GM18868 (cell line): Measurements from ENCODE around the gene EFHC1.

Source experiments
- ATAC-seq: cut with Tn5 transposase; IDR thresholded peaks from one replicate; pipeline ENCODE4 v1.9.1; 2021; ENCODE audit warnings: mild to moderate bottlenecking, moderate library complexity; ENCODE audit not compliant: unreplicated experiment

EFHC1 gene

DNA sequence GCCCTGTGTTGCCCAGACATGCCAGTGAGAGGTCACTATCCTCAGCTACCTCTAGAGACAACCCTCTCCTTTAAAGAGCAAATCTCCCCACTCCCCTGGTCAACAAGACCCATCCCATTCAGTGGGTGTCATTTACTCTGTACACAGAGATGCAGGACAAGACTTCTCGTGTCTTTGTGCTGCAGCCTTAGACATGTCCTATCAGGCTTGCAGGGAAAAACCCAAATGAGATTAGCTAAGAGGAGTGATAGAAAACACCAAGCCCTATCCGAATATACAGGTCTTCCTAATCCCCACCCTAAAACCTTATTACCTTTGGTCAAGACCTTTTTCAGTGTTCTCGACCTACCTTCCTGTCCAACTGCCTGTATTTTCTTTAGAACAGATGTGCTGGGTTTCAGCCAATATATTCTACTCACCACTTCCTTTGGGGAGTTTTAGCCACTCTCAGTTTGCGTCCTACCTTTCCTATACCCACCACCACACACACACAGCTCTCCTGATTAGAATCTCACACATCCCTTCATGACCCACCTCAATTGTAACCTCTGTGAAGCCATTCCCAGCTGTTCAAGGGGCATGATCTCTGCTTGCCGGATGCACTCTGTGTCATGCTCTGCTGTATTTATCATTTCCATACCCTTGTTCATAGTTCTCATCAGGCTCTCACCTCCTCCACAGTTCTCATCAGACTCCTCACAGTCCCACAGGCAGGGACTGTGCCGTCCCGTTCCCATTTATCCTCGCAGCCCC, 117.0 kb downstream of the EFHC1 start:
- peak; percentile 55 for ATAC-seq

DNA sequence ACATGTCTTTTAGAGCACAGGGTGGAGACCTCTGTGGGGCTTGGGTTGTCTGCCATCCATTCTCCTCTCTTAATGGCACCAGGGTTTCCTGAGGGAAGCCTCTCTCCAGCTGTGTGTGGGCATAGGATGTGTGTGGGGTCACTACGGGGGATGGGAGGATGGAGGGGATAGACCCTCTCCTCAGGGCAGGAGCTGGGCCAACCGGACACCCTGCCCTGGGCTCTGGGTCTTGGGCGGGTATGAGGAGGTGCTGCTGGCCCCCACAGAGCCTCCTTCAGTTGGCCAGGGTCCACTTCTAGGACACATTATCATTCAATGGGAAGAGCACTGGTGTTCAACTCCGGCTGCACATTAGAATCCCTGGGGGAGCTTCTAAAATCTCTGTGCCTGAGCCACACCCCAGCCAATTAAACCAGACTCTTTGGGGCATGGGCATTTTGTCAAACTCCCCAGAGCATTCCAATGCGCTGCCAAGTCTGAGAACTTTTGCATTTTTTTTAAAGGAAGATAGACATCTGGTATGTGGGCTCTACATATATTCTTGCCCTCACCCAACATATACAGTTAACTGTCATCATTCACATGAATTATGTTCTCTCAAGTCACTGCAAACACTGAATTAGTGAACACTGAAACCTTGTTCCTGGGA, 118.2 kb downstream of the EFHC1 start:
- ATAC-seq, result no peak

DNA sequence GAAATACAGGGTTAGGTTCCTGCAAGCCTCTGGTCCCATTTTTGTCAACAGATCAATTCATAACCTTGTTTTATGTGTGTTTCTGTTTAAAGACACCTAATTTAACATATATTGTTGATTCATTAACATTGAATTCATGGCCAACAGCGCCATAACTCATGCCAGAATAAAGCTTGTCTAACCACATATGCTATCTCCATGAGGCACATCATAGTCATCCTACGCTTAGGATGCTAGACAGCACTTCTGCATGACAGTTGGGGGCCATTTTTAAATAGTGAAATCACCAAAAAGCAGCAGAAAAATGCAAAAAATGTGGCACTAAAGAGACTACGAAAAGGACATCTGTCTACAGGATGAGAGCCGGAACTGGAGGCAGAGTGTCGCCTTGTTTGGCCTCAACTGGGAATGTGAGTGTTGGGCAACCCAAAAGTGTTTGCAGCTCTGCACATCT, 118.8 kb downstream of the EFHC1 start:
- no peak for ATAC-seq

DNA sequence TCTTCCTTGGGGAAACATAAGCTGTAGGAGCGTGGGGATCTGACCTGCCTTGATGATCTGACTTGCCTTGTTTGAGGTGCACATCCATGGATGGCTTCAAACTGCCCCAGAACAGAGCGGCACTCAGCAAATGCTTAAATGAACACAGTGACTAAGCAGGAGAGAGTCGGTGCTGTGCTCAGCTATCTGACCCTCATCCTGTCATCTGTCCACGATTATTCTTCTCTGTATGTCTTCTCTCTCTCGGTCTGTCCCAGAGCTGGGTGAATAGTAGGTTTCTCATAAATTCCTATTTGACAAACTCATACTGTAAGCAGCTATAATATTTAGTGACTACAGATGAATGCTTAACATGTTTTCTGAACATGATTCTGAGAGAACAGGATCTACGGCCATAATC, 119.5 kb downstream of the EFHC1 start:
- no peak for ATAC-seq

DNA sequence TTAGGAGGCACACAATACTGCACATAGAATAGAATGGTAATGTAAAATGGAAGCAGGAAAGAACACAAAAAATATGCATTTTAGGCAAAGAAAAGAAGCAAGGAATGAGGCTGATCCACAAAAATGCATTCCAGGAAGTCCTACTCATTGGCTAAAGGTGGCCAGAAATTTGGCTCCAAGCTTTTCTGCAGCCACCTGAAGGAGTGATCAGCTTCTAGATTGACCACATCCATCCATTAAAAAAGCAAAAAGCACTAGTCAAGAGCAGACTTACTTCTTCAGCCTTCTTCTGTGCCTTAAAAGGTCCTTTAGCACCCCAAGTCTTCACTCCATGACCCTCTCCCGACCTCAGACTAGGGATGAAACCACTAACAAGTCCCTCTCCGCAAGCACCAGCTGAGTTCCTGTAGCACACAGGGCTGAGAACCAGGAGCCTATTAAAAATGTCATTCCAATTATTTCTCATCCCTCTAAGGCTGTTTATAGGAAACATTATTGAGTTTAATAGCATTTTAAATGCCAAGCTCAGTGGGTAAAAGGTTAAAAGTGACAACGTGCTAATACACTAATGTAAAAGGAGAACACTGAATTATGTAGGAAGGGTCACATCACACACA, 120.3 kb downstream of the EFHC1 start:
- no peak for ATAC-seq

DNA sequence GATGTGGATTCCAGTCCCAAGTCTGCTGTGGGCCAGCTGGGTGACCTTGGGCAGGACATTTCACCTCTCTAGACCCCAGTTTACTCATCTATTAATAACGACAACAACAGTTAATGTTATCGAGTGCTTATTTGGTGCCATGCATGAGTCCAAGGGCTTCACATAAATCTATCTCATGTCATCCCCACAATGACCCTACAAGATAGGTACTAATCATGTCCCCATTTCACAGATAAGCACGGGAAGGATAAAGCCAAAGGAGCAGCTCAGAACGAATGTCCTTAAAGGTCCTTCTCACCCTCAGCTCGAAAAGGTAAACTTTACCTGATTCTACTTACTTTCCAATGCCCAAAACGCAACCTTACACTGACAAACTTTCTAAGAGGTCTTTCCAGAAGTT, 121.0 kb downstream of the EFHC1 start:
- no peak for ATAC-seq

DNA sequence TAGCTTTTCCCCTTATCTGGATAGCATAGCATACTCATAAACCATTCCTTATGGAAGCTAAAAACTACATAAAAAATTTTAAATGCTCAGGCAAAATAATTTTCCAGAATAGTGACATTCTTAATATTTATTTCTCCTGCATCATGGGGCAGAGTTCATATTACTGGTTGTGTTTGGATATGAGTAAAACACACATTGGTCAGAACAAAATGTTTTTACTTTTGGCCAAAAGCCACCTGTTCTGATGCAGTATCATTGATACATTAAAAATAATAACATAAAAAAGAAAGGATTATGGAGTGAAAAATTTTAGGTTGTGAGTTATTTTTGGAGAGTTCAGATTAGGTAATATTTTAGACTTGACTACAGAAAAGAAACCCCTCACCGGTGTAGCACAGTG, 123.1 kb downstream of the EFHC1 start:
- ATAC-seq, result no peak

DNA sequence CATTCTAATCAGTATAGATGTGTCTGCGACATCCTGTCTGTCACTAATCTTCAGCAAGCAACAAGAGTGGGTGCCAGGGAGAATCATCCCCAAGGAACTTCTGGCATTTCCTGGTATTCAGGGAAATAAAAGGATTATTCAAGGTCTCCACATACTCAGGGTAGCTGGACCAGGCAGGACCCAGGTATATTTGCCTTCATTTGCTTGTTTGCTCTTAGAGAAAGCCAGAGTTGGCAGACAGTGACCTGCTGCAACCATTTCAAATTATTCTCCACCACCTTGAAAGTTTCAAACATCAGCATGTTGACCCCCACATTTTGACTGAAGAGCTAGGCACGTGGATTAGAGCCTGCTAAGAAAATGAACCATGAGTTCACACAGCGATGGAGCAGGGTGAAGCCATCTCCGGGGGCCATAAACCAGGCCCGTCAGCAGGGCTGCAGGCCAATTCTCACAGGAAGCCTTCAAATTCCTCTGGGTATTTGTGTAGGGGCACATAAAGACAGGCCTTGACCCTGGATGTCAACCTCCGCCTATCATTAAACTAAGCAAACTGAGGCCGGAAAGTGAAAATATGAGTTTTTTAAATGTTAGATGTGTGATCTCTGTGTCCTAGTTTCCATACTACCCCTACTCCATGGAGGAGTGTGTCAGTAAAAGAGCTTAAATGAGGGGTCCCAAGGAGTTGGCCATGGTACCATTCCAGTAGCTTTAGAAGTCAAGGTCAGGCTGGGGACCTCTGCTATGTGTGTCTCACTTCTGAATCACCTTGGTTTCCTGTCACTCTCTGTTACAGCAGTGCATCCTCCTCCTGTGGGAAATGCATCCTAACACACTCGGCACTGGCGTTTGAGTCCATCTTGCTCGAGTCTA, 123.8 kb downstream of the EFHC1 start:
- ATAC-seq, result no peak

DNA sequence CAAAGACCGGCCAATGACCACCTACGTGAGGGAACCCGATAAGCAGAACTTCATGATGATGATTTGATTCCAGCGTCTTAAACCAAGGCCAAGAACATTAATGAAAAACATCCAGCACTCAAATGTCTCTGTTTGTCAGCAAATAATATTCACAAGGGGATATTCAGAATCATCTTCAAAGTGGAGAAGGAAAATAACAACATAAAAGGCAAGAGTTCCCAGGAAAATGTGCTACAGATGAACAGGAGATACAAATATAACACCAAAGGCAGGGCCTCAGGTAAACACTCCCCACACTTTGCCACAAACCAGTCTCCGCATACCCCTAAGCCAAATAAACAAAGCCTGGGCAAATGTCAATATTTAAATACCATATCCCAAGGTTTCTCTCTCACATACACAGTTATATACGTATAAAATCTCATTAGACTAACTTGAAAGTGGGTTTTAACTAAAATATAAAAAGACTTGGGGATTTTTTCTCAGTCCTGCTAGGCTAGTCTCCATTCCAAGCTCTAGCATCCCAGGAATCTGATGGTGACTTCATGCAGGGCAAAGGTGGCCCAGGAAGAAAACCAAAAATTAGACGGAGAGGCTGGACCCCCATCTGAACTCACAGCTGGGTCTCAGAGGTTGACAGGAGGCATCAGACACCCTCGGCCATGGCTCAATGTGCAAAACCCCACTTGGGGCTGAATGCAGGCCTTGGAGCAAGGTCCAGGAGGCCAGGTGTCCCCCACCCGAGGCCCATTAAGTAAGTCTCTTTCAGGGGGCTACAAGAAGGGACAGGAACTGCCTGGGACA, 124.7 kb downstream of the EFHC1 start:
- no peak for ATAC-seq

DNA sequence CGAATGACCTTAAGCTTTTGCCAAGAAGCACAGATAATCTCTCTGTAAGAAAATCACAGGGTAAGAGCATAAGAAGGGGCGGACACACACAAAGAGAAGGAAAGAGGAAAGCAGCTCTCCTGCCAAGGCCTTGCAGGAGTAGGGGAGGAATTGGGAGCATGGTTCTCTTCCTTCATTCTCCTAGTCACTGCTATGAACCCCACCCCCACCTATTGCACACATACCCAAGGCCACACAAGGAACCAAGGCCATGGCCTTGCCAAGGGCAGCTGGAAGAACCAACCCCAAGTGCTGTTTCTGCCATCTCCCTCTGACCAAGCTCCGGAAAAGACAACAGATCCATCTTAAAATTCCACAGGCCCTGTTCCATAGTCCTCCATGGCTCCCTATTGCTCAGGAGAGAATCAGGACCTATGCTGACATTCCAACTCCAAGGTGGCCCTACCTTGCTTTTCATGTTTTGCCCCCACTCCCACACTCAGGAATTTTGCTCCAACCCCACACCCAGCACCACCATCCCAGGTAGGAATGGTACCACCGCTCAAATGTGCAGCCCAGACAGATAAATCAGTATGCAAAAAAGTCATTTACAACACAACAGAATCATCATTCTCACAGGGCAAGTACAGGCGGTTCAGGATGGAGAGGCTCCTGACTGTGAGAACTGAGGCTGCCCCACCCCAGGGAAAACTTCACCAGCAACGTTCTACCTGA, 125.4 kb downstream of the EFHC1 start:
- ATAC-seq, result no peak

DNA sequence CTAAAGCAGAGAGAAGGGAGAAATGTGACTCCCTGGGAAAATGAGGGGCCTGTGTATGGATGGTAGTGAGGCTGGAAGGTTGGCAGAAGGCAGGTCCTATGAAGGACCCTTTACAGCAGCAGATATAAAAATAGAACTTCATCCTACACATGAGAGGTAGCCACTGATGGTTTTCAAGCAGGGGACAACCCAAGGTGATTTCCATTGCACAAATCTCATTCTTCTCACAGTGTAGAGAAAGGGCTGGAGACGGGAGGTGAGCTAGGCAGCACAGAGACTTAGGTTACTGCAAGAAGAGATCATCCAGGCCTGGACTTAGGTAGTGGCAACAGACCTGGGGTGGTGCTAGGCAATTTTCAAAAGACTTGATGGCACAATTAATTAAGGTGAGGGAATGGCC, 126.0 kb downstream of the EFHC1 start:
- ATAC-seq, result peak; percentile 80

DNA sequence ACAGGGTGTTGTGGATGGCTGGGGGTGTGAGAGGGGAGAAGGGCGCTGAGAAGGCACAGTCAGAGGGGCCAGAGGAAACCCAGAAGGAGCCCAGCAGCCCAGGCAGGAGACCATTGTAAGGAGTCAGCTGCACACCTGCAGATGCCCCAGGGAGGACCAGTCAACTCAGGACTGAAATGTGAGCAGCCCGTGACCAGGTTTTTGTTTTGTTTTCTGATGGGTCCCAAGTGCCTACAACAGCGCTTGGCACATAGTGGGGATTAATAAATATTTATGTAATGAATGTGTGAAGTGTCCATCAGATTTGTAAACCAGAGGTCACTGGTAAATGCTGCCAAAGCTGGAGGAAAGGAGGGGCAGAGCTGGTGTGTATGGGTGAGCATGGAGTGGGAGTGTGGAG, 126.5 kb downstream of the EFHC1 start:
- ATAC-seq, result peak; percentile 84

DNA sequence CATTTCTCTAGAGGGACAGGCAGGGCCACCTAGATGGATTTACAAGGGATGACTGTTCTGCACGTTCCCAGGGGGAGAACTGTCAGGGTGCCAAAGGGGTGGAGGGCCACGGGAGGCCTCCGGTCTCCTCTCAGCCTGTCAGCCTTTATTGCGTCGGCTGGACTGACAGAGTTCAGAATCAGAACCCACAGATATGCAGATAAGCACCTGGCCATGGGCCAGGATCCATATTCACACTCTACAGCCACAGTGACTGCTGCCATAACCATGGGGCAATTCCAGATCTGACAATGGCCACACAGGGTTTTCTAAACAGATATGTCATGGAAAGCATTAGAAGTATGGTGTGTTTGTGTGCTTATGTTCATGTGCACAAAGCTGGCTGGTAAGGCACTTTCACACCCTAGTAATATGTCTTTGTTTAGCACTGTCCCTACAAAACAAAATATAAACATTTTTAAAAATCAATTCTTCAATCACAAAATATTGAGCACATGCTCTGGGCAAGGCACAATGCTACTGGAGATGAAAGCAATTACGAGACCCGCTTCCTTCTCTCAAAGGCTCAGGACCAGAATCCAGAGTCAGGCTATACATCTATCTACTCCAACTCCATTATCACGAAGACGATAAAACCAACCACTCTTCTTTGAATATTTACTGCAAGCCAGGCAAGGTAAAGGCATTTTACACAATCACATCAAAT, 127.7 kb downstream of the EFHC1 start:
- no peak for ATAC-seq

DNA sequence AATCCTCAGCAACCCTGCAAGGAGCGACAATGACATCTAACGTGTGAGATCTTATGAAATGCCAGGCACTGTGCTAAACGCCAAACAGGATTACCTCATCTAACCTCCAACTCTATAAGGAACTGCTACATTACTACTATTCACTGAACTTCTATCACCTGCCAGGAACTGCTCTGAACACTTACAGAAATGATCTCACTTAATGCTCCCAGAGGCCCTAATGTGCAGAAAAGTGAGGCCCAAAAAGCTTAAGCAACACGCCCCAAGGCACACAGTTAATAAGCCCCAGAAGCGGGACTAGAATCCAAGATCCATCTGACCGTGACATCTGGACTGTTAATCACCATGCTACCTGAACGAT, 128.2 kb downstream of the EFHC1 start:
- no peak for ATAC-seq

DNA sequence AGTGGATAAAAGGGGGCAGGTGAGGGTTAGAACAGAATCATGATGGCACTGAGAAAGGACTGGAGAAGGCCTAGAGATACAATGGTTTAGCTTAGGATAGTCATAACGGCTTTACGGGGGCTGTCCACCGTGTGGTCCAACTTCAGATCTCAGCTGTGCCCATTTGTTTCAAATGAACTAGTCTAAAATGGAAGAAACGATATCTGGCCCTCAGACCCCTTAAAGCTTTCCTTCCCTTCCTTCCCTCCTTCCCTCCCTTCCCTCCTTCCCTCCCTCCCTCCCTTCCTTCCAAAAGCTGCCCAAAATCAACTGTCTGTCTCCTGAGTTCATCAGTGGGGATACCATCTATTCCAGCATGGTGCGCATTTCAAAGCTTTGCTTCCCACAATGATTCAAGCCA, 128.9 kb downstream of the EFHC1 start:
- ATAC-seq, result no peak

DNA sequence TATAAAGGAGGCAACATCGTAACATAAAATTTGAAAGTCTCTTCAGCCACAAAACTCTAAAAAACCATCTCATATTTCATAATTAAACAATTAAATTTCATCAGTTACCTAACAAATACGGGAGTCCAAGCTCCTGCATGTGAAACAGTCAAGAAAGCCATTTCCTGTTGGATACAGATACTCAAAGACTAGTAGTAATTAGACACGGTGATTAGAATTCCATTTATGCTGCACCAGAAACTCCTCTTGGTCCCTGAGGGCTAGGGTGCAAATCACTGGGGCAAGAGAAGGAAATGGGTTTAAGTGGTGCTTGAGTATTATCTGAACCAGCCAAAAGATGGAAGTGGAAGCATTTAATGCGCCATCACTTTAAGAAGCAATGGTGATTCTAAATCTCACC, 129.3 kb downstream of the EFHC1 start:
- ATAC-seq, result no peak

DNA sequence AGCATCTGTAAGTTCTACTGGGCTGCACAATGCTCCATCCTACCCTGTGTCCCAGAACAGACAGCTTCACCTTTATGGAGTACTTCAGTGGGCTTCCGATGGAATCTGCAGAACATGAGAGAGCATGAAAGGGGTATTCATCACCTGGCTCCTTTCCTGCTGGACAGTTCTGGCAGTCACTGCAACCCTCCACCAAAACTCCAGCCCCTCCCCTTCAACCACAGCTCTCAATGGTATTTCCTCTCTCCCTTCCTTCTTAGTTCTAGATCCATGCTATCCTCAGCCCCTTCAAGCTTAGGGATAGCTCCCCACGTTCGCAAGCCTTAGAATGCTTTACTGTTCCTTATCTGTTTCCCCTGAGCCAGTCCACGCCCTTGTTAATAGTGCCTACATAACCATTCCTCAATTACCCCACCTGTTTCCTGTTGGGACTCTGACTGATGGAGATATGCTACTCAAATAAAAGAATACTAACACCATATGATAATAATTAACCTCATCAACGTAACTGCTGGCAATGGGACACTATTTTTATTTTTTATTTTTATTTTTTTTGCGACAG, 130.0 kb downstream of the EFHC1 start:
- ATAC-seq, result no peak

DNA sequence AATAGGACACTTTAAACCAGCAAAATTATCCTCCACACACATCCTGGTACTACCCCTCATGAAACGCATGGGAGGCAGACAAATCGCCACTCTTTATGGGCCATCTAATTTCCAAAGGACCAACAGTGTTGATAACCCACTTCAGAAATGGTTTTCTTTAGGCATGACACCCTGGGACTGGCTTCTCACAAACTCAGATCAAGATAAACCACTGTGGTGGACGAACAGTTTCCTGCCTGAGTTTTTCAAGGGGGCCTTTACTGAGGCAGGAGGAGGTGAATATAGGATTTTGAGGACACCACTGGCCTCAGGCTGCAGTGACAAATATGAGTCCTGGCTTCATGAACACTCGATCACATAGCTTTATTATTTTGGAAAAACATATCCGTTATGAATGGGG, 130.7 kb downstream of the EFHC1 start:
- ATAC-seq, result no peak
